ENCODE results near the gene GATAD2A. TPM values are rescaled to one million over a fixed set of nuclear protein-coding genes. Genes with fewer than 3 reads are reported as not detected.

Gene GATAD2A
- total and polyA plus RNA-seq, 4 donors, result 7.1 to 23.7 (median 18.2) TPM

DNA sequence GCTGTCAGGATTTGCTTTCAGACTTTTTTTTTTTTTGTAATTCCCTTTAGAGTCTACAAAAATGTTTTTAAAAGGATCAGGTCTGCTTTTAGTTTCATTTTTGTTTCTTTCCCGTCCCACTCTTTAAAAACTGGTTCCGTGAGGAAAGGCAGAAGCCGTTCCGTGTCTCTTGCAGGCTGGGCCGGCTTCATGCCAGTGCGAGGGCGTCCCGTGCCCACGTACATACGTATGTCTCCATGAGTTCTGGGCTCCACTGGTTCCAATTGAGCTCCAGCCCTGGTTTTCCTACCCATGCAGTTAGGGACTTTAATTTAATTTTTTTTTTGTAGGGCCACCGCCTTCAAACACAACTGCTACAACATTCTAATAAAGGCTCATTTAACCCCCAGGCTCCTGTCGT is 101.1 kb downstream of the GATAD2A start (continued):
- TF ChIP-seq, protein P1, sequence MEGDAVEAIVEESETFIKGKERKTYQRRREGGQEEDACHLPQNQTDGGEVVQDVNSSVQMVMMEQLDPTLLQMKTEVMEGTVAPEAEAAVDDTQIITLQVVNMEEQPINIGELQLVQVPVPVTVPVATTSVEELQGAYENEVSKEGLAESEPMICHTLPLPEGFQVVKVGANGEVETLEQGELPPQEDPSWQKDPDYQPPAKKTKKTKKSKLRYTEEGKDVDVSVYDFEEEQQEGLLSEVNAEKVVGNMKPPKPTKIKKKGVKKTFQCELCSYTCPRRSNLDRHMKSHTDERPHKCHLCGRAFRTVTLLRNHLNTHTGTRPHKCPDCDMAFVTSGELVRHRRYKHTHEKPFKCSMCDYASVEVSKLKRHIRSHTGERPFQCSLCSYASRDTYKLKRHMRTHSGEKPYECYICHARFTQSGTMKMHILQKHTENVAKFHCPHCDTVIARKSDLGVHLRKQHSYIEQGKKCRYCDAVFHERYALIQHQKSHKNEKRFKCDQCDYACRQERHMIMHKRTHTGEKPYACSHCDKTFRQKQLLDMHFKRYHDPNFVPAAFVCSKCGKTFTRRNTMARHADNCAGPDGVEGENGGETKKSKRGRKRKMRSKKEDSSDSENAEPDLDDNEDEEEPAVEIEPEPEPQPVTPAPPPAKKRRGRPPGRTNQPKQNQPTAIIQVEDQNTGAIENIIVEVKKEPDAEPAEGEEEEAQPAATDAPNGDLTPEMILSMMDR (IDR thresholded peaks at IDR 0.05; ENCODE audit: low read depth, low read length, missing input control), result no peak
- TF ChIP-seq FOXA1 (IDR thresholded peaks at IDR 0.05) (no peak), HNF4A (conservative IDR thresholded peaks at IDR 0.05) (no peak)

DNA sequence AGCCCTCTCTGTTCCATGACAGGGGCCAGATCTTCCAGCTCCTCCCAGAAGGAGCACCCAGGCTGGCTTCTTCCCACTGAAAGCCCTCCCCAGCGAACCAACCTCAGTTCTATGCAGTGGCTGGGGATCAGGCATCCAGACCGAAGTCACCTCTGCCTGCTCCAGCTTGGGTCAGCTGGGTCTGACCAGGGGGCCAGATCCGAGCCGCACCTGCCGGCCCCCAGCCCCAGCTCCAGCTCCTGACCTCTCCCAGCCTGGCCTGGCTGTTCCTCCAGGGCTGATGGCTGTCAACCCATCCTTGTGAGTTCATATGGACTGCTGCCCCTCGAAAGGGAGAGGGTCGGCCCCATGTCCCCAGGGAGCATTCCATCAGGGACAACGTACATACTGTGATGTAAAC is 101.9 kb downstream of the GATAD2A start:
- no peak for DNase-seq (ENCODE audit: low spot score)
- Histone ChIP-seq H3K9me3 (ENCODE audit: control insufficient read depth in 4 of 4, low read length in 3 of 4) (no peaks in the 10 kb centered on the region), H3K36me3 (ENCODE audit: control insufficient read depth in 4 of 4, insufficient read depth in 3 of 4, low read depth in 1 of 4, low read length in 3 of 4) (peaks cover 14 to 48% (median 17%) of the 10 kb centered on the region in 4 donors), H3K9ac (ENCODE audit: low read depth in 1 of 2, low read length in 2 of 2) (no peak overlapping the region), H3K27me3 (ENCODE audit: control insufficient read depth in 4 of 4, insufficient read depth in 4 of 4, low read length in 3 of 4) (no peaks in the 10 kb centered on the region), H3K4me1 (ENCODE audit: control insufficient read depth in 4 of 4, insufficient read depth in 4 of 4, low read length in 3 of 4) (no peaks in the 10 kb centered on the region), H3K4me3 (ENCODE audit: low read depth in 1 of 3, low read length in 3 of 3) (no peak overlapping the region), H3K27ac (ENCODE audit: low read depth in 1 of 2, low read length in 2 of 2) (no peak overlapping the region)
- 95% methylated on average over 8 of the region's 8 CpGs for WGBS
- TF ChIP-seq GABPA (IDR thresholded peaks at IDR 0.05 in 1 of 2, conservative IDR thresholded peaks at IDR 0.05 in 1 of 2), result no peak
- TF ChIP-seq, protein P1 (IDR thresholded peaks at IDR 0.05; ENCODE audit: low read depth, low read length, missing input control), result no peak
- no peak for TF ChIP-seq YY1 (IDR thresholded peaks at IDR 0.05)
- no peak for TF ChIP-seq EGR1 (IDR thresholded peaks at IDR 0.05; ENCODE audit: low read depth in 2 of 2)
- TF ChIP-seq, protein P2, sequence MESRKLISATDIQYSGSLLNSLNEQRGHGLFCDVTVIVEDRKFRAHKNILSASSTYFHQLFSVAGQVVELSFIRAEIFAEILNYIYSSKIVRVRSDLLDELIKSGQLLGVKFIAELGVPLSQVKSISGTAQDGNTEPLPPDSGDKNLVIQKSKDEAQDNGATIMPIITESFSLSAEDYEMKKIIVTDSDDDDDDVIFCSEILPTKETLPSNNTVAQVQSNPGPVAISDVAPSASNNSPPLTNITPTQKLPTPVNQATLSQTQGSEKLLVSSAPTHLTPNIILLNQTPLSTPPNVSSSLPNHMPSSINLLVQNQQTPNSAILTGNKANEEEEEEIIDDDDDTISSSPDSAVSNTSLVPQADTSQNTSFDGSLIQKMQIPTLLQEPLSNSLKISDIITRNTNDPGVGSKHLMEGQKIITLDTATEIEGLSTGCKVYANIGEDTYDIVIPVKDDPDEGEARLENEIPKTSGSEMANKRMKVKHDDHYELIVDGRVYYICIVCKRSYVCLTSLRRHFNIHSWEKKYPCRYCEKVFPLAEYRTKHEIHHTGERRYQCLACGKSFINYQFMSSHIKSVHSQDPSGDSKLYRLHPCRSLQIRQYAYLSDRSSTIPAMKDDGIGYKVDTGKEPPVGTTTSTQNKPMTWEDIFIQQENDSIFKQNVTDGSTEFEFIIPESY (IDR thresholded peaks at IDR 0.05), result no peak
- no peak for TF ChIP-seq TAF1 (conservative IDR thresholded peaks at IDR 0.05)
- TF ChIP-seq, protein P3, sequence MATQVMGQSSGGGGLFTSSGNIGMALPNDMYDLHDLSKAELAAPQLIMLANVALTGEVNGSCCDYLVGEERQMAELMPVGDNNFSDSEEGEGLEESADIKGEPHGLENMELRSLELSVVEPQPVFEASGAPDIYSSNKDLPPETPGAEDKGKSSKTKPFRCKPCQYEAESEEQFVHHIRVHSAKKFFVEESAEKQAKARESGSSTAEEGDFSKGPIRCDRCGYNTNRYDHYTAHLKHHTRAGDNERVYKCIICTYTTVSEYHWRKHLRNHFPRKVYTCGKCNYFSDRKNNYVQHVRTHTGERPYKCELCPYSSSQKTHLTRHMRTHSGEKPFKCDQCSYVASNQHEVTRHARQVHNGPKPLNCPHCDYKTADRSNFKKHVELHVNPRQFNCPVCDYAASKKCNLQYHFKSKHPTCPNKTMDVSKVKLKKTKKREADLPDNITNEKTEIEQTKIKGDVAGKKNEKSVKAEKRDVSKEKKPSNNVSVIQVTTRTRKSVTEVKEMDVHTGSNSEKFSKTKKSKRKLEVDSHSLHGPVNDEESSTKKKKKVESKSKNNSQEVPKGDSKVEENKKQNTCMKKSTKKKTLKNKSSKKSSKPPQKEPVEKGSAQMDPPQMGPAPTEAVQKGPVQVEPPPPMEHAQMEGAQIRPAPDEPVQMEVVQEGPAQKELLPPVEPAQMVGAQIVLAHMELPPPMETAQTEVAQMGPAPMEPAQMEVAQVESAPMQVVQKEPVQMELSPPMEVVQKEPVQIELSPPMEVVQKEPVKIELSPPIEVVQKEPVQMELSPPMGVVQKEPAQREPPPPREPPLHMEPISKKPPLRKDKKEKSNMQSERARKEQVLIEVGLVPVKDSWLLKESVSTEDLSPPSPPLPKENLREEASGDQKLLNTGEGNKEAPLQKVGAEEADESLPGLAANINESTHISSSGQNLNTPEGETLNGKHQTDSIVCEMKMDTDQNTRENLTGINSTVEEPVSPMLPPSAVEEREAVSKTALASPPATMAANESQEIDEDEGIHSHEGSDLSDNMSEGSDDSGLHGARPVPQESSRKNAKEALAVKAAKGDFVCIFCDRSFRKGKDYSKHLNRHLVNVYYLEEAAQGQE (IDR thresholded peaks at IDR 0.05), result no peak
- TF ChIP-seq NR2F2 (IDR thresholded peaks at IDR 0.05), result no peak
- no peak for TF ChIP-seq HNF4A (conservative IDR thresholded peaks at IDR 0.05)
- TF ChIP-seq JUND (IDR thresholded peaks at IDR 0.05), result no peak
- no peak for TF ChIP-seq SP1 (IDR thresholded peaks at IDR 0.05)
